Type B pancreatic cell (in vitro differentiated cells): ENCODE results near the gene KLHL7. TPM values are rescaled to one million over a fixed set of nuclear protein-coding genes. Genes with fewer than 3 reads are reported as not detected.
A peak's percentile ranks its signal among the peaks of the same experiment; 100 is the strongest.

Experiments used
- DNase-seq: peaks from one replicate; pipeline ENCODE4 v3.0.0; 2021; ENCODE audit warnings: mixed read lengths; ENCODE audit not compliant: unreplicated experiment; ENCODE audit errors: extremely low spot score
- H3K27ac Mint-ChIP-seq: 2 replicates; pipeline ENCODE4 v1.8.0; 2021; ENCODE audit warnings: mild to moderate bottlenecking, mixed read lengths
- H3K27me3 Mint-ChIP-seq: 2 replicates; pipeline ENCODE4 v1.8.0; 2021; ENCODE audit warnings: mixed read lengths
- H3K36me3 Mint-ChIP-seq: 2 replicates; pipeline ENCODE4 v1.8.0; 2021; ENCODE audit warnings: mixed read lengths
- H3K4me1 Mint-ChIP-seq: one replicate; pipeline ENCODE4 v1.8.0; 2021; ENCODE audit warnings: mixed read lengths; ENCODE audit not compliant: unreplicated experiment
- H3K4me3 Mint-ChIP-seq: 2 replicates; pipeline ENCODE4 v1.8.0; 2021; ENCODE audit warnings: mild to moderate bottlenecking, mixed read lengths
- H3K9me3 Mint-ChIP-seq: 2 replicates; pipeline ENCODE4 v1.8.0; 2021; ENCODE audit warnings: mixed read lengths
- CTCF ChIP-seq: fragments of 200-600 bp; sonication (generic); conservative IDR thresholded peaks from 2 replicates; pipeline ENCODE4 v1.5.0; 2021; ENCODE audit warnings: antibody characterized with exemption, mild to moderate bottlenecking
- total RNA-seq: library from RNA; stranded (reverse); gene quantifications from 2 replicates; pipeline ENCODE4 v1.2.1, GENCODE V29; 2021; ENCODE audit warnings: low replicate concordance

The KLHL7 gene
- total RNA-seq, 1 donor from 2014 or later = 44.3 TPM

DNA sequence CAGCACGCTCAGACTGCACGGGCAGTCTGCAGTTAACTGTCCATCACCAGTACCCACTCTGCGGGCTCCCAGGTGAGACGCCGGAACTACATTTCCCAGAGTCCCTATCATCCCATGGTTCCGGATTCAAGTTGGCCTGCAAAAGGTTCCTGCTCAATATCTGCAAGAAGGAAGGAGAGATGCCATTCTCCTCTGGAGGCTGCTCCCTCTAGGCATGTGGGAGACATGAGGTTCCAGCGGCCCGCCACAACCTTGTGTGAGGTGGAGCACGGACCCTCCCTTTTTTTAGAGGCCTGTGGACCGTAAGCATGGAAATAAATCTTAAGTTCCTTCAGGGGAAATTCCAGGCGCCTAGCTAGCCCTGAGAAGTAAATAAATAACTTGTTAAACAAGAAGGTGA, 106.0 kb downstream of the KLHL7 start:
- DNase-seq = no peak
- H3K27ac Mint-ChIP-seq = peak overlapping the region; percentile 81
- H3K4me1 Mint-ChIP-seq = peaks cover 20% of the 10 kb centered on the region
- TF ChIP-seq CTCF = no peak
- H3K27me3 Mint-ChIP-seq = peaks cover 5% of the 10 kb centered on the region
- H3K4me3 Mint-ChIP-seq = peak overlapping the region; percentile 67
- H3K9me3 Mint-ChIP-seq = no peaks in the 10 kb centered on the region
- no peaks in the 10 kb centered on the region for H3K36me3 Mint-ChIP-seq

DNA sequence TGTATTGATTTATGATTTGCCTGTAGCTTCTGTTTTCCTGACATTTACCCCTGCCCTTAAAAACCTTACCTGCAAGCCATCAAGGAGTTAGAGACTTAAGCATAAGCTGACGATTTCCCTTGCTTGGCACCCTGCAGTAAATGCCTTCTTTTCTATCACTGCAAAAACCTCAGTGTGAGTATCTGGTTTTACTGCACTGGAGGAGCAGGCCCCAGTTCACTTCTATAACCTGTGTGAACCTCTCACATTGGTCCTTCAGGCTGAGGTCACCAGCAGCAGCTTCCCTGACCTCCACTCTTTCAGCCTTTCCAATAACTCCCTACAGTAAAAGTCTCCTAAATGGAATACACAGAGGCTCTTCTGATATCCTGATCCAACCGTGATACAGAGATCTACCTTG, 106.8 kb downstream of the KLHL7 start:
- Mint-ChIP-seq H3K4me1 (peaks cover 20% of the 10 kb centered on the region), H3K4me3 (peak overlapping the region; percentile 30), H3K36me3 (no peaks in the 10 kb centered on the region), H3K9me3 (no peaks in the 10 kb centered on the region), H3K27ac (peak overlapping the region; percentile 81), H3K27me3 (peaks cover under 1% of the 10 kb centered on the region)
- no peak for TF ChIP-seq CTCF
- DNase-seq = no peak

GRCh38 chr7:23212841-23213240, 107.3 kb downstream of the KLHL7 start:
- no peak for TF ChIP-seq CTCF
- Mint-ChIP-seq H3K27me3 (peaks cover 2% of the 10 kb centered on the region), H3K4me1 (peaks cover 20% of the 10 kb centered on the region), H3K36me3 (no peaks in the 10 kb centered on the region), H3K27ac (no peak overlapping the region), H3K9me3 (no peaks in the 10 kb centered on the region), H3K4me3 (no peak overlapping the region)
- DNase-seq = no peak

GRCh38 chr7:23213755-23214154, 108.2 kb downstream of the KLHL7 start:
- Mint-ChIP-seq H3K27ac (peak overlapping the region; percentile 56), H3K4me3 (no peak overlapping the region), H3K27me3 (peaks cover 7% of the 10 kb centered on the region), H3K9me3 (no peaks in the 10 kb centered on the region), H3K36me3 (no peaks in the 10 kb centered on the region), H3K4me1 (peaks cover 20% of the 10 kb centered on the region)
- no peak for DNase-seq
- TF ChIP-seq CTCF = no peak

- H3K4me3 Mint-ChIP-seq = no peak overlapping the region
- H3K27ac Mint-ChIP-seq = no peak overlapping the region
- no peak for TF ChIP-seq CTCF
- H3K36me3 Mint-ChIP-seq = no peaks in the 10 kb centered on the region
- H3K9me3 Mint-ChIP-seq = no peaks in the 10 kb centered on the region
- no peak for DNase-seq
- peaks cover 9% of the 10 kb centered on the region for H3K27me3 Mint-ChIP-seq
- H3K4me1 Mint-ChIP-seq = peaks cover 20% of the 10 kb centered on the region
These were observed 108.8 kb downstream of the KLHL7 start for GRCh38 chr7:23214423-23214822.

- no peaks in the 10 kb centered on the region for H3K9me3 Mint-ChIP-seq
- H3K4me3 Mint-ChIP-seq = no peak overlapping the region
- no peak for TF ChIP-seq CTCF
- H3K4me1 Mint-ChIP-seq = peaks cover 20% of the 10 kb centered on the region
- no peak for DNase-seq
- no peaks in the 10 kb centered on the region for H3K36me3 Mint-ChIP-seq
- no peak overlapping the region for H3K27ac Mint-ChIP-seq
- H3K27me3 Mint-ChIP-seq = peaks cover 9% of the 10 kb centered on the region
These were observed 109.4 kb downstream of the KLHL7 start for GRCh38 chr7:23214938-23215337.
